Measurements from ENCODE around the gene GHRH.

- TF ChIP-seq CTCF (IDR thresholded peaks at IDR 0.05) (no peak), POLR2A (IDR thresholded peaks at IDR 0.05) (no peak)
Observed at GRCh38 chr20:37231947-37232630, 29.5 kb downstream of the GHRH start.
